ENCODE data around the gene CFAP97. TPM values are rescaled to one million over a fixed set of nuclear protein-coding genes. Genes with fewer than 3 reads are reported as not detected.

Gene CFAP97
- total and polyA plus RNA-seq, 5 donors = 4.1 to 26.9 (median 18.0) TPM

Other genes starting within 250 kb of the CFAP97 start
- gene HELT, start 185.5 kb downstream of the CFAP97 start, total RNA-seq = not detected
- gene HELT, start 185.5 kb downstream of the CFAP97 start, polyA plus RNA-seq = not detected
- 1,000 to 10,000 TPM; 1,429 to 1,493 (median 1,458) TPM for gene SLC25A4, start 60.7 kb downstream of the CFAP97 start, total RNA-seq
- gene SLC25A4, start 60.7 kb downstream of the CFAP97 start, polyA plus RNA-seq = 1,464 TPM
- 10 to 100 TPM; 16.9 to 19.9 (median 19.6) TPM for gene SNX25, start 5.6 kb upstream of the CFAP97 start, total RNA-seq
- gene SNX25, start 5.6 kb upstream of the CFAP97 start, polyA plus RNA-seq = 10.5 TPM
- 1 to 10 TPM; 1.6 to 2.9 (median 2.2) TPM for gene LRP2BP, start 191.9 kb upstream of the CFAP97 start, total RNA-seq
- 1.3 TPM for gene LRP2BP, start 191.9 kb upstream of the CFAP97 start, polyA plus RNA-seq
- 10 to 100 TPM; 11.6 to 14.4 (median 12.4) TPM for gene ANKRD37, start 192.8 kb upstream of the CFAP97 start, total RNA-seq
- 24.8 TPM for gene ANKRD37, start 192.8 kb upstream of the CFAP97 start, polyA plus RNA-seq
- 10 to 100 TPM; 45.5 to 56.9 (median 52.2) TPM for gene UFSP2, start 222.0 kb upstream of the CFAP97 start, total RNA-seq
- 34.3 TPM for gene UFSP2, start 222.0 kb upstream of the CFAP97 start, polyA plus RNA-seq

All from right cardiac atrium (tissue), 5 donors.